Measurements from ENCODE around the gene SHROOM4.

The SHROOM4 gene, protein sequence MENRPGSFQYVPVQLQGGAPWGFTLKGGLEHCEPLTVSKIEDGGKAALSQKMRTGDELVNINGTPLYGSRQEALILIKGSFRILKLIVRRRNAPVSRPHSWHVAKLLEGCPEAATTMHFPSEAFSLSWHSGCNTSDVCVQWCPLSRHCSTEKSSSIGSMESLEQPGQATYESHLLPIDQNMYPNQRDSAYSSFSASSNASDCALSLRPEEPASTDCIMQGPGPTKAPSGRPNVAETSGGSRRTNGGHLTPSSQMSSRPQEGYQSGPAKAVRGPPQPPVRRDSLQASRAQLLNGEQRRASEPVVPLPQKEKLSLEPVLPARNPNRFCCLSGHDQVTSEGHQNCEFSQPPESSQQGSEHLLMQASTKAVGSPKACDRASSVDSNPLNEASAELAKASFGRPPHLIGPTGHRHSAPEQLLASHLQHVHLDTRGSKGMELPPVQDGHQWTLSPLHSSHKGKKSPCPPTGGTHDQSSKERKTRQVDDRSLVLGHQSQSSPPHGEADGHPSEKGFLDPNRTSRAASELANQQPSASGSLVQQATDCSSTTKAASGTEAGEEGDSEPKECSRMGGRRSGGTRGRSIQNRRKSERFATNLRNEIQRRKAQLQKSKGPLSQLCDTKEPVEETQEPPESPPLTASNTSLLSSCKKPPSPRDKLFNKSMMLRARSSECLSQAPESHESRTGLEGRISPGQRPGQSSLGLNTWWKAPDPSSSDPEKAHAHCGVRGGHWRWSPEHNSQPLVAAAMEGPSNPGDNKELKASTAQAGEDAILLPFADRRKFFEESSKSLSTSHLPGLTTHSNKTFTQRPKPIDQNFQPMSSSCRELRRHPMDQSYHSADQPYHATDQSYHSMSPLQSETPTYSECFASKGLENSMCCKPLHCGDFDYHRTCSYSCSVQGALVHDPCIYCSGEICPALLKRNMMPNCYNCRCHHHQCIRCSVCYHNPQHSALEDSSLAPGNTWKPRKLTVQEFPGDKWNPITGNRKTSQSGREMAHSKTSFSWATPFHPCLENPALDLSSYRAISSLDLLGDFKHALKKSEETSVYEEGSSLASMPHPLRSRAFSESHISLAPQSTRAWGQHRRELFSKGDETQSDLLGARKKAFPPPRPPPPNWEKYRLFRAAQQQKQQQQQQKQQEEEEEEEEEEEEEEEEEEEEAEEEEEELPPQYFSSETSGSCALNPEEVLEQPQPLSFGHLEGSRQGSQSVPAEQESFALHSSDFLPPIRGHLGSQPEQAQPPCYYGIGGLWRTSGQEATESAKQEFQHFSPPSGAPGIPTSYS (N-terminal part only)

GRCh38 chrX:50813843-50814661, at the start of gene SHROOM4:
Gene SHROOM4, minus strand, starts transcription at chrX:50814194. Its CDS starts 176 bp downstream, at chrX:50814018.
- in situ Hi-C loops (cut with MboI; ENCODE audit: low sequenced_read_pairs): no loop called here

GRCh38 chrX:50863471-50863870, 49.5 kb upstream of the SHROOM4 start:
- in situ Hi-C loops (cut with MboI; ENCODE audit: low sequenced_read_pairs): no loop called here

DNA sequence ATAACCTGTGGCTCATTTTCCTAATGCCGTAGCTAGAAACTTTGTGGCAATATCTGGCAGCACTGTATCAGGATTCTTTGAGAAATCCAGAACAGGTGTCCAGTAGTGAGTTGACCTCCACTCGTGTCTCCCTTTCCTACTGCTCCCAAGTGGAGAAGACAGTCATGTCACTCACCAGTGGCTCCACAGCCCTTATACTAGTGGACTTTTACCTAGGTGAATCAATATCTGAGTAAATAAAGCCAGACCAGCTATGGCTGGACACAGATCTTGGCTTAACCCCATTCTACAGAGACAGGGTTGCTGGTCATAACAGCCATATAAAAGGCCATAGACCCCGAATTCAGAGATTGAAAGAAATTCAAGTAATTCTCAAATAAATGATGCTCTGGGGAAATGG, 46.5 kb upstream of the SHROOM4 start:
- in situ Hi-C loops (cut with MboI; ENCODE audit: low sequenced_read_pairs): no loop called here

GRCh38 chrX:50858548-50858947, 44.6 kb upstream of the SHROOM4 start:
- in situ Hi-C loops (cut with MboI; ENCODE audit: low sequenced_read_pairs): no loop called here

GRCh38 chrX:50853399-50853798, 39.4 kb upstream of the SHROOM4 start:
- in situ Hi-C loops (cut with MboI; ENCODE audit: low sequenced_read_pairs): no loop called here

DNA sequence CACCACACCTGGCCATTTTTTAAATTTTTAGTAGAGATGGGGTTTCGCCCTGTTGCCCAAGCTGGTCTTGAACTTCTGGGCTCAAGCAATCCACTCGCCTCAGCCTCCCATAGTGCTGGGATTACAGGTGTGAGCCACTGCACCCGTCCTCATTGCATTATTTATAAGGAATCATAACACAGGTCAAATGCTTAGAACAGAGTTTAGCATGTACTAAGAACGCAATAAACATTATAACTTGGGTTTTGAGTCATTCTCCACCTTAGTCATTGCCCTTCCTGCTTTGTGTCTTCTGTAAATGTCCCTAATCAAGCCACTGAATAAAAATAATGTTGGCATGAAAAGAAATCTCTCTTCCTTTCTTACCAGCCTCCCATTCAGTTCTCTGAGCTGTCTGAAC, 38.5 kb upstream of the SHROOM4 start:
- in situ Hi-C loops (cut with MboI; ENCODE audit: low sequenced_read_pairs): no loop called here

GRCh38 chrX:50842221-50842620, 28.2 kb upstream of the SHROOM4 start:
- in situ Hi-C loops (cut with MboI; ENCODE audit: low sequenced_read_pairs): no loop called here

DNA sequence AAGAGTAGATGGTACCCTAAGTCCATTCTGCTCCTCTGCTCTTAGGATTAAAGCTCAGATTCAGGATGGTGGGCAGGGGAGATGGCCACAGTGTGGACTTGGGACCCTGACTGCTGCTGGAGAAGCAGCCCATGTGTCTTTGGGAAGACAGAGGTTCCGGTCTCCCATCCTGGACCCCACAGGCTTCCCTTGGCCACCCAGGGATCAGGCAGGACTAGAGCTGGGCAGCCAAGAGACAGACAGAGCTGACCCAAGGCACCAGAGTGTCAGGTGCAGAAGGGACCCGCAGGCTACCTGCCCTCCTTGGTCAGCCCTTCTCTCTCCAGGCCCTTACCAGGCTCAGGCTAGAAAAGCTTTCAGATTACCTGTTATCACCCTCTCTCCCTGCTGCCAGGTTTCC, 25.7 kb upstream of the SHROOM4 start:
- in situ Hi-C loops (cut with MboI; ENCODE audit: low sequenced_read_pairs): no loop called here

DNA sequence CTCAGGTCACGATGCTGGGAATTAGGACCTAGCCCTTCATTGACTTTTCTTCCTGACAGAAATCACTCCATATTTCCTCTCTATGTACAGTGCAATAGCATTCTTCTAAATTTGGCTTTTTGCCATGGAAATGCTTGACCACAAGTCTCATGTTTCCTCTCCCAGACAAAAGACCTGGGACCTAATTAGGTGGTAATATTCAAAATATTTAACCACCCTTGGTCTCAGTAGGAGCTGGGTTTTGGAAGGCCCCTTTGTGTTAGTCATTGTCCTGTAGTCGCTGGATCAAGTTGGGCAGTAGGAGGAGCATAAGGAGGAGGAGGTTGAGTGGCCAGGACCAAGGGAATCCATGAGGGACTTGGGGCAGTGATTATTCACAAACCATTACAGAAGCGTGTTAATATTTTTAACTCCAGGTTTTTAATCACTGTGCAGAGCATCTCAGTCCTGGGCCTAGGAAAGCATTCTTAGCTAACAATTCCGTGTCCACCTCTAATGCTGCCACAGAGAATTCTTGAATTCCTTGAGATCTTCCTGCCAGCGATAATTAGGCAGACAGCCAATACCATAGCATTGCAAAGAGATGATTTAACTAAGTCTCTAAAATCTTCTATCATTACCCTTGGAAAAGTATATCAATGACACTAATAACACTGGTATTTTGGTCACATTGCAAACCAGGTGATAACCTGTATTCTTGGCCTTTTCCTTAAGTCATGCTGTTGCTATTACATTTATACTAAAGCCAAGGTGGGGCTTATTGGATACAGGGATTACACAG, 25.0 kb upstream of the SHROOM4 start:
- in situ Hi-C loops (cut with MboI; ENCODE audit: low sequenced_read_pairs): no loop called here

DNA sequence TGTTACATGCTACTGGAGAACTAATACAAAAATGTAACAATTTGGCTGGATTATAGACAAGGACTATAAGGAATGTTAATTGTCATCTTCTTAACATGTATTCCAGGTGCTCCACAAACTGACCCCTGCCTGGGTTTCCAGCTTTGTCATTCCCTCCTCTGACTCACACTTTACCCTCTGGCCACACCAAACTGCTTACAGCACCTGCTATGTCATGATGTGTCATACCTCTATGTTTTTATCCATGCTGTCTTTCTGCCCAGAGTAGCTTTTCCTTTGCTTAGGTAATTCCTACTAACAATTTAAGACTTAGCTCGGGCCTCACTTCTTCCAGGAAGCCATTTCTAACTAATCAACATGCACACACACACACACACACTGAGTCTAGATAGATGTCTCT, 14.0 kb upstream of the SHROOM4 start:
- in situ Hi-C loops (cut with MboI; ENCODE audit: low sequenced_read_pairs): no loop called here

- in situ Hi-C loops (cut with MboI; ENCODE audit: low sequenced_read_pairs): no loop called here
Observed at GRCh38 chrX:50825825-50826224, 11.8 kb upstream of the SHROOM4 start.

DNA sequence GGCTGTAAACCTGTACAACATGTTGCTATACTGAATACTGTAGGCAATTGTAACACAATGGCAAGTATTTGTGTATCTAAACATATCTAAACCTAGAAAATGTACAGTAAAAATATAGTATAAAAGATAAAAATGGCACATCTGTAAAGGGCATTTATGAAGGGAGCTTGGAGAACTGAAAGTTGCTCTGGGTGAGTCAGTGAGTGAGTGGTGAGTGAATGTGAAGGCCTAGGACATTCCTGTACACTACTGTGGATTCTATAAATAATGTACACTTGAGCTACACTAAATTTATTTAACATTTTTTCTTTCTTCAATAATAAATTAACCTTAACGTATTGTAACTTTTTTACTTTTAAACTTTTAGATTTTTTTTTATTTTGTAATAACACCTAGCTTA, 5.0 kb upstream of the SHROOM4 start:
- in situ Hi-C loops (cut with MboI; ENCODE audit: low sequenced_read_pairs): no loop called here

DNA sequence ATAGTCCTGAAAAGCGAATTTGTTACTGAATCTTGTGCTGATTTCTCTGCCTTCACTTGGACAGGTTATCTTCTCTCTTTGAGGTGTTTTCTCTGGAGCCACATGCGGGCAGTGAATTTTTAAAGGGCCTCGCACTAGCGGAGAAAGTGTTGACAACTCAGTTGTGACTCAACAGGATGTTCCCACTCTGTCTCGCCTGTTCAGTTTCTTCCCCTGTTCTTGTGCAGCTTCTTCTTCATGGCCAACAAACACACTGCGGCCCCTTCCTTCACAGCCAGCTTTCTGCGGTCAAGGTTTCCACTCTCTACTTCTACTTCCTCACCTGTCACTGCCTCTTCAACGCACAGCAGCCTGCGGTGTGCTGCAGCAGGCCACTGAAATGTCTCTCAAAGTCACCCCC, 1.1 kb upstream of the SHROOM4 start:
- in situ Hi-C loops (cut with MboI; ENCODE audit: low sequenced_read_pairs): no loop called here

DNA sequence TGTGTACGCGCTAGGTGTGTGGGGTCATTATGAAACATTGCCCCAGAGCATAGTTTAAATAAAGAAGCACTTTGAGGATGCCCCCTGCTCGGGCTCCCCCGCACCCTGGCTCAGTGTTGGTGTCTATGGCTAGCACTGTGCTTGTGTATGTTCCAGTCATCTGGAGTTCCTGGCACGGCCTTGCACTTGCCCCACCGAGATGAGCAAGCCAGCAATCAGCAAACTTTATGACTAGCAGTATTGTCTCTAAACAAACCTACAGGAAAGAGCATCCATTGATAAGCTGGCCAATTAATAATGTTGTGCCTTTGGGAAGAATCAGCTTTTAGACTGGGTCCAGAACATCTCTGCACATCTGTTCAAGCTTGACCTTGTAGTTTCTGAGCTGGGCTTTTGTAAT, 707 bp upstream of the SHROOM4 start:
- in situ Hi-C loops (cut with MboI; ENCODE audit: low sequenced_read_pairs): no loop called here

DNA sequence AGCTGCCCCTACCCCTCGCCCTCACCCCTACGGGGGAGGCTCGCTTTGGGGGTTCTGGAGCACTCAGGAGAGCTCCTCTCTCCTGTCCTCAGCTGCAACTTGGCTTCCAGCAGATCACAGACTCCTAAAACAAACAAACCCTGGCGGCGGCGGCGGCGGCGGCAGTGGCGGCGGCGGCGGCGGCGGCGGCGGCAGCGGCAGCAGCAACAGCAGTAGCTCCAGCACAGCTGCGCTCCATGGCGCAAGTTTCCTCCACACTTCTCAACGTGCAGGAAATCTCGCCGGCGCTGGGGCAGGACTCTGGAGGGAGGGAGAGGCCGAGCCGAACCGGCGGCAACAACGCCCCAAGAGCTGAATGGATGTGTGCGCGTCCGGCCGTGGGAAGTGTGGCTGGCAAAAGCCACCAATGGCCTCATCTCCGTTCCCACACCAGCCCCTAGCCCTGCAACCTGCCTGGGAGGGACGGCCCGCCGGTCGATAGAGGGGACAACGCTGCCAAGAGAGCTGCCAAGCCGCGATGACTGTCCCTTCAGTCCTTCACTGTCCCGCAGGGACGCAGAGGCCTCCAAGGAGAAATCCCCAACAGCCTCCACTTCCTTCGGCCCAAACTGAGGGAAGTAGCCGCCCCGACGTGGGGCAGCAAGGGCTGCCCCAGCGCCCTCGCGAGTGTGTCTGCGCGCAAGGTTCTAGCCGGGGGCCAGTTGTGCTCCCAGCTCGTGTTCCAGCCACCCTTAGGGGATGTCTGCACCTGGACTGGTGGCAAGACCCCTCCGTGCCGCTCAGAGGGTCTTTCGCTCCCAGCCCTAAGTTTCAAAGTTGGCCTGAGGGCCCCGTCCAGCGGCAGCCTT, 775 bp downstream of the SHROOM4 start:
- in situ Hi-C loops (cut with MboI; ENCODE audit: low sequenced_read_pairs): no loop called here

DNA sequence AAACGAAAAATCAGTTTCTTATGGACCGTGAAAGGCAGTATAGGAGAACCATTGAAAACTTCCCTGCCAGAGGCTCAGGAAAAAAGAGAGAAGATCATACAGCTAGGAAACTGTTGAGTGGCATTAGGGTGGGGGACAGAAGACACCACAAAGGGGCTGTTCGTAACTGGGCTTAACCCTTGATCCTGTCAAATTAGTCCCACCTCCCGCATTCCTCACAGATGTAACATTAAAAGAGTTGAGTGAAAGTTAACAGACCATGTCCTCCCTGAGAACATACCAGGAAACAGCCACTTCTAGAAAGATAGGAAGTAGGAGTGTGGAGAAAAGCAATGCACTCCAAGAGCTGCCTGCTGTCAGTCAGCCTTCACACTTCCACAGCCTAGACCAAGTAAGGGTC, 8.7 kb downstream of the SHROOM4 start:
- in situ Hi-C loops (cut with MboI; ENCODE audit: low sequenced_read_pairs): no loop called here

DNA sequence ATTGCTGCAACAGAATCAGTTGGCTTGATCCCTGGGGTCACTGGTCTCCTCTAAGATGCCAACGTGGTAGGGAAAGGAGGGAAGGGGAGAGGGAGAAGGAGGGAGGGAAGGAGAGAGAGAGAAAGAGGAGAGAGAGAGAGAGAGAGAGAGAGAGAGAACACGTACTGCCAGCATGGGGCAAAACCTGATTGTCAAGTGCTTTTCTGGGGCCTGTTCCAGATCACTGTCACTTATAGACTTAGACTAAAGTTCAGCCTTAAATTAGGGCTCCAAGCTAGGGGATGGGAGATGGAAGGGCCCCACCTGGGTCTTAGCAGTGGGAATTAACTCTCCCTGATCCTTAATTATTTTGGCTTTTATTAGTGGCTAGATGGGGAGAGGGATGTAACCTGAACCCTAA, 12.9 kb downstream of the SHROOM4 start:
- in situ Hi-C loops (cut with MboI; ENCODE audit: low sequenced_read_pairs): no loop called here

DNA sequence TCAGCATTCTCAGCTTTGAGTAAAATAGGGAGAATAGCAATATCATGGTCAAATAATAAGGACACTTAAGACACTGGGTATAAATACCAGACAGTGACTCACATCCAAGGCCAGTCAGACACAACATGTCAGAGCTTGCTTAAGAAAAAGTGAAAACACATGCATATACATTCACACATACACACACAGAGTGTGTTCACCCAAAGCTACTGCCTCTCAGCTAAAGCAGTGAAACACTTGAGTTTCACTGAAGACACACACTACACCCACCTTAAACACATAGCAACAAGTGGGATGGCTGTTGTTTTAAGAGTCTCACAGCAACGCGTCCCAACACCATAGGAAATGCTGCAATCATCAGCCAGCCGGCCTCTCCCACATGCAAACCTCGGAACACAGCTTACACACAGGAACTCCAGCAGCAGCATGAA, 14.4 kb downstream of the SHROOM4 start:
- in situ Hi-C loops (cut with MboI; ENCODE audit: low sequenced_read_pairs): no loop called here

GRCh38 chrX:50798783-50799182, 15.2 kb downstream of the SHROOM4 start:
- in situ Hi-C loops (cut with MboI; ENCODE audit: low sequenced_read_pairs): no loop called here

Data from hTERT RPE-1 (cell line).